DMS114 treated with DMSO at 0.1 percent for 48 hours (cell line): ENCODE measurements around the gene SPARC.
"Not testable (repeated sequence)": the region's sequence is repeated elsewhere in the genome, so short reads cannot be mapped to it uniquely, and the experiment has no call there.

ENCODE experiments used
- DNase-seq: peaks from one replicate; lab custom pipeline; 2025; ENCODE audit not compliant: unreplicated experiment; lab: John Stamatoyannopoulos, UW

The SPARC gene

GRCh38 chr5:151686674-151687407 is at the start of gene SPARC:
TSS of gene SPARC (minus strand) at chr5:151686915. CDS start at chr5:151676188, 10,727 bp downstream.
- no peak for DNase-seq

GRCh38 chr5:151735646-151736045 is 48.9 kb upstream of the SPARC start:
- no peak for DNase-seq

GRCh38 chr5:151734064-151734408 is 47.3 kb upstream of the SPARC start:
- DNase-seq: no peak

- DNase-seq: no peak
These were observed 46.8 kb upstream of the SPARC start for GRCh38 chr5:151733358-151734063.

GRCh38 chr5:151730381-151730780 is 43.7 kb upstream of the SPARC start:
- DNase-seq: no peak

GRCh38 chr5:151729597-151729996 is 42.9 kb upstream of the SPARC start:
- DNase-seq: not testable (repeated sequence)

- no peak for DNase-seq
These were observed 37.6 kb upstream of the SPARC start for GRCh38 chr5:151724360-151724759.

GRCh38 chr5:151722546-151722945 is 35.8 kb upstream of the SPARC start:
- no peak for DNase-seq

- DNase-seq: no peak
These were observed 35.2 kb upstream of the SPARC start for GRCh38 chr5:151721812-151722391.

GRCh38 chr5:151721087-151721646 is 34.5 kb upstream of the SPARC start:
- DNase-seq: no peak

- no peak for DNase-seq
These were observed 33.5 kb upstream of the SPARC start for GRCh38 chr5:151720215-151720614.

GRCh38 chr5:151719228-151720000 is 32.7 kb upstream of the SPARC start:
- no peak for DNase-seq

- DNase-seq: no peak
These were observed 31.9 kb upstream of the SPARC start for GRCh38 chr5:151718646-151719045.

- DNase-seq: no peak
These were observed 31.4 kb upstream of the SPARC start for GRCh38 chr5:151718153-151718552.

- DNase-seq: no peak
These were observed 30.7 kb upstream of the SPARC start for GRCh38 chr5:151717416-151717815.

GRCh38 chr5:151709109-151709735 is 22.5 kb upstream of the SPARC start:
- no peak for DNase-seq

GRCh38 chr5:151708126-151708525 is 21.4 kb upstream of the SPARC start:
- DNase-seq: no peak

GRCh38 chr5:151707567-151707966 is 20.9 kb upstream of the SPARC start:
- no peak for DNase-seq

GRCh38 chr5:151706906-151707305 is 20.2 kb upstream of the SPARC start:
- DNase-seq: no peak

- no peak for DNase-seq
These were observed 17.1 kb upstream of the SPARC start for GRCh38 chr5:151703780-151704179.

GRCh38 chr5:151703227-151703626 is 16.5 kb upstream of the SPARC start:
- DNase-seq: no peak
